Measurements from ENCODE around the gene EPSTI1.

The EPSTI1 gene

GRCh38 chr13:42947925-42948324, 44.1 kb downstream of the EPSTI1 start:
- Histone ChIP-seq H3K9me3 (ENCODE audit: low read length) (no peaks in the 10 kb centered on the region), H2AFZ (ENCODE audit: low read depth, low read length) (no peak overlapping the region), H3K27me3 (ENCODE audit: insufficient read depth, low read length) (no peaks in the 10 kb centered on the region), H3K36me3 (ENCODE audit: insufficient read depth, low read length) (no peaks in the 10 kb centered on the region), H3K4me3 (ENCODE audit: low read length) (no peak overlapping the region), H3K4me1 (ENCODE audit: insufficient read depth, low read length) (no peaks in the 10 kb centered on the region)

GRCh38 chr13:42946927-42947326, 45.1 kb downstream of the EPSTI1 start:
- Histone ChIP-seq H3K27me3 (ENCODE audit: insufficient read depth, low read length) (no peaks in the 10 kb centered on the region), H2AFZ (ENCODE audit: low read depth, low read length) (no peak overlapping the region), H3K4me3 (ENCODE audit: low read length) (no peak overlapping the region), H3K36me3 (ENCODE audit: insufficient read depth, low read length) (no peaks in the 10 kb centered on the region), H3K9me3 (ENCODE audit: low read length) (no peaks in the 10 kb centered on the region), H3K4me1 (ENCODE audit: insufficient read depth, low read length) (no peaks in the 10 kb centered on the region)

- H2AFZ ChIP-seq (ENCODE audit: low read depth, low read length) = no peak overlapping the region
- H3K36me3 ChIP-seq (ENCODE audit: insufficient read depth, low read length) = no peaks in the 10 kb centered on the region
- H3K4me3 ChIP-seq (ENCODE audit: low read length) = no peak overlapping the region
- no peaks in the 10 kb centered on the region for H3K27me3 ChIP-seq (ENCODE audit: insufficient read depth, low read length)
- no peaks in the 10 kb centered on the region for H3K9me3 ChIP-seq (ENCODE audit: low read length)
- no peaks in the 10 kb centered on the region for H3K4me1 ChIP-seq (ENCODE audit: insufficient read depth, low read length)
These were observed 62.0 kb downstream of the EPSTI1 start for GRCh38 chr13:42929886-42930535.

- no peaks in the 10 kb centered on the region for H3K9me3 ChIP-seq (ENCODE audit: low read length)
- no peaks in the 10 kb centered on the region for H3K4me1 ChIP-seq (ENCODE audit: insufficient read depth, low read length)
- no peak overlapping the region for H3K4me3 ChIP-seq (ENCODE audit: low read length)
- H2AFZ ChIP-seq (ENCODE audit: low read depth, low read length) = no peak overlapping the region
- no peaks in the 10 kb centered on the region for H3K36me3 ChIP-seq (ENCODE audit: insufficient read depth, low read length)
- H3K27me3 ChIP-seq (ENCODE audit: insufficient read depth, low read length) = no peaks in the 10 kb centered on the region
These were observed 65.5 kb downstream of the EPSTI1 start for GRCh38 chr13:42926555-42926954.

- no peak overlapping the region for H3K4me3 ChIP-seq (ENCODE audit: low read length)
- H3K4me1 ChIP-seq (ENCODE audit: insufficient read depth, low read length) = no peaks in the 10 kb centered on the region
- no peaks in the 10 kb centered on the region for H3K9me3 ChIP-seq (ENCODE audit: low read length)
- no peaks in the 10 kb centered on the region for H3K27me3 ChIP-seq (ENCODE audit: insufficient read depth, low read length)
- no peaks in the 10 kb centered on the region for H3K36me3 ChIP-seq (ENCODE audit: insufficient read depth, low read length)
- H2AFZ ChIP-seq (ENCODE audit: low read depth, low read length) = no peak overlapping the region
These were observed 66.0 kb downstream of the EPSTI1 start for GRCh38 chr13:42926043-42926442.

- Histone ChIP-seq H3K4me1 (ENCODE audit: insufficient read depth, low read length) (no peaks in the 10 kb centered on the region), H3K36me3 (ENCODE audit: insufficient read depth, low read length) (no peaks in the 10 kb centered on the region), H3K27me3 (ENCODE audit: insufficient read depth, low read length) (no peaks in the 10 kb centered on the region), H3K9me3 (ENCODE audit: low read length) (no peaks in the 10 kb centered on the region), H3K4me3 (ENCODE audit: low read length) (no peak overlapping the region), H2AFZ (ENCODE audit: low read depth, low read length) (no peak overlapping the region)
These were observed 66.4 kb downstream of the EPSTI1 start for GRCh38 chr13:42925626-42926025.

GRCh38 chr13:42924344-42924743, 67.7 kb downstream of the EPSTI1 start:
- H3K27me3 ChIP-seq (ENCODE audit: insufficient read depth, low read length) = no peaks in the 10 kb centered on the region
- H2AFZ ChIP-seq (ENCODE audit: low read depth, low read length) = no peak overlapping the region
- H3K9me3 ChIP-seq (ENCODE audit: low read length) = no peaks in the 10 kb centered on the region
- no peaks in the 10 kb centered on the region for H3K36me3 ChIP-seq (ENCODE audit: insufficient read depth, low read length)
- no peak overlapping the region for H3K4me3 ChIP-seq (ENCODE audit: low read length)
- no peaks in the 10 kb centered on the region for H3K4me1 ChIP-seq (ENCODE audit: insufficient read depth, low read length)

- no peak overlapping the region for H2AFZ ChIP-seq (ENCODE audit: low read depth, low read length)
These were observed 84.3 kb downstream of the EPSTI1 start for GRCh38 chr13:42907745-42908144.

GRCh38 chr13:42906257-42906656, 85.8 kb downstream of the EPSTI1 start:
- Histone ChIP-seq H3K36me3 (ENCODE audit: insufficient read depth, low read length) (no peaks in the 10 kb centered on the region), H3K9me3 (ENCODE audit: low read length) (no peaks in the 10 kb centered on the region), H2AFZ (ENCODE audit: low read depth, low read length) (no peak overlapping the region), H3K27me3 (ENCODE audit: insufficient read depth, low read length) (no peaks in the 10 kb centered on the region), H3K4me3 (ENCODE audit: low read length) (no peak overlapping the region), H3K4me1 (ENCODE audit: insufficient read depth, low read length) (no peaks in the 10 kb centered on the region)

More at GRCh38 chr13:42907745-42908144, 84.3 kb downstream of the EPSTI1 start:
- Histone ChIP-seq H3K4me1 (ENCODE audit: insufficient read depth, low read length) (no peaks in the 10 kb centered on the region), H3K4me3 (ENCODE audit: low read length) (no peak overlapping the region), H3K9me3 (ENCODE audit: low read length) (no peaks in the 10 kb centered on the region), H3K36me3 (ENCODE audit: insufficient read depth, low read length) (no peaks in the 10 kb centered on the region), H3K27me3 (ENCODE audit: insufficient read depth, low read length) (no peaks in the 10 kb centered on the region)

- H3K36me3 ChIP-seq (ENCODE audit: insufficient read depth, low read length) = no peaks in the 10 kb centered on the region
- no peak overlapping the region for H3K4me3 ChIP-seq (ENCODE audit: low read length)
- H3K4me1 ChIP-seq (ENCODE audit: insufficient read depth, low read length) = no peaks in the 10 kb centered on the region
- no peak overlapping the region for H2AFZ ChIP-seq (ENCODE audit: low read depth, low read length)
- H3K27me3 ChIP-seq (ENCODE audit: insufficient read depth, low read length) = no peaks in the 10 kb centered on the region
- no peaks in the 10 kb centered on the region for H3K9me3 ChIP-seq (ENCODE audit: low read length)
These were observed 86.5 kb downstream of the EPSTI1 start for GRCh38 chr13:42905579-42905978.

- Histone ChIP-seq H3K9me3 (ENCODE audit: low read length) (no peaks in the 10 kb centered on the region), H2AFZ (ENCODE audit: low read depth, low read length) (no peak overlapping the region), H3K36me3 (ENCODE audit: insufficient read depth, low read length) (no peaks in the 10 kb centered on the region), H3K27me3 (ENCODE audit: insufficient read depth, low read length) (no peaks in the 10 kb centered on the region), H3K4me3 (ENCODE audit: low read length) (no peak overlapping the region), H3K4me1 (ENCODE audit: insufficient read depth, low read length) (no peaks in the 10 kb centered on the region)
These were observed 92.8 kb downstream of the EPSTI1 start for GRCh38 chr13:42899266-42899665.

- no peaks in the 10 kb centered on the region for H3K36me3 ChIP-seq (ENCODE audit: insufficient read depth, low read length)
- H3K9me3 ChIP-seq (ENCODE audit: low read length) = no peaks in the 10 kb centered on the region
- H3K4me1 ChIP-seq (ENCODE audit: insufficient read depth, low read length) = no peaks in the 10 kb centered on the region
- H3K27me3 ChIP-seq (ENCODE audit: insufficient read depth, low read length) = no peaks in the 10 kb centered on the region
- no peak overlapping the region for H2AFZ ChIP-seq (ENCODE audit: low read depth, low read length)
- H3K4me3 ChIP-seq (ENCODE audit: low read length) = no peak overlapping the region
These were observed 96.3 kb downstream of the EPSTI1 start for GRCh38 chr13:42895776-42896175.

GRCh38 chr13:42894765-42895243, 97.2 kb downstream of the EPSTI1 start:
- Histone ChIP-seq H3K9me3 (ENCODE audit: low read length) (no peaks in the 10 kb centered on the region), H3K4me1 (ENCODE audit: insufficient read depth, low read length) (no peaks in the 10 kb centered on the region), H3K27me3 (ENCODE audit: insufficient read depth, low read length) (no peaks in the 10 kb centered on the region), H3K36me3 (ENCODE audit: insufficient read depth, low read length) (no peaks in the 10 kb centered on the region), H3K4me3 (ENCODE audit: low read length) (no peak overlapping the region), H2AFZ (ENCODE audit: low read depth, low read length) (no peak overlapping the region)

GRCh38 chr13:42893214-42893671, 98.8 kb downstream of the EPSTI1 start:
- Histone ChIP-seq H3K9me3 (ENCODE audit: low read length) (no peaks in the 10 kb centered on the region), H3K27me3 (ENCODE audit: insufficient read depth, low read length) (no peaks in the 10 kb centered on the region), H3K36me3 (ENCODE audit: insufficient read depth, low read length) (no peaks in the 10 kb centered on the region), H3K4me3 (ENCODE audit: low read length) (no peak overlapping the region), H3K4me1 (ENCODE audit: insufficient read depth, low read length) (no peaks in the 10 kb centered on the region), H2AFZ (ENCODE audit: low read depth, low read length) (no peak overlapping the region)
